Endodermal cell (in vitro differentiated cells): Measurements from ENCODE around the gene FOXQ1. TPM values are rescaled to one million over a fixed set of nuclear protein-coding genes. Genes with fewer than 3 reads are reported as not detected.

ENCODE experiments used
- DNase-seq: peaks from one replicate; pipeline ENCODE4 v3.0.0-alpha.2; 2017
- H3K27ac ChIP-seq: 2 replicates; pipeline ENCODE4 v1.5.1; 2013; ENCODE audit warnings: mild to moderate bottlenecking, low read depth, low read length, moderate library complexity
- H3K27me3 ChIP-seq: 2 replicates; pipeline ENCODE4 v1.6.1; 2013; ENCODE audit warnings: mild to moderate bottlenecking, low read length, moderate library complexity; ENCODE audit not compliant: insufficient read depth, control insufficient read depth, poor library complexity, severe bottlenecking
- H3K36me3 ChIP-seq: 2 replicates; pipeline ENCODE4 v1.7.0; 2013; ENCODE audit warnings: mild to moderate bottlenecking, low read length, moderate library complexity; ENCODE audit not compliant: control insufficient read depth, insufficient read depth
- H3K4me1 ChIP-seq: one replicate; pipeline ENCODE4 v1.7.0; 2013; ENCODE audit warnings: low read length; ENCODE audit not compliant: control insufficient read depth, insufficient read depth
- H3K4me3 ChIP-seq: 2 replicates; pipeline ENCODE4 v1.5.1; 2013; ENCODE audit warnings: mild to moderate bottlenecking, low read length, moderate library complexity
- H3K9ac ChIP-seq: 2 replicates; pipeline ENCODE4 v1.6.1; 2013; ENCODE audit warnings: mild to moderate bottlenecking, low read length, moderate library complexity; ENCODE audit not compliant: poor library complexity, severe bottlenecking; ENCODE audit errors: extremely low read depth
- H3K9me3 ChIP-seq: 2 replicates; pipeline ENCODE4 v1.6.1; 2013; ENCODE audit warnings: mild to moderate bottlenecking, low read length, moderate library complexity; ENCODE audit not compliant: control insufficient read depth
- H3K27ac Mint-ChIP-seq: 2 replicates; pipeline ENCODE4 v1.8.0; 2020; ENCODE audit warnings: mixed read lengths
- H3K27me3 Mint-ChIP-seq: 2 replicates; pipeline ENCODE4 v1.8.0; 2021; ENCODE audit warnings: mild to moderate bottlenecking, mixed read lengths; ENCODE audit not compliant: insufficient read depth
- H3K36me3 Mint-ChIP-seq: 2 replicates; pipeline ENCODE4 v1.8.0; 2020; ENCODE audit warnings: low read depth, mixed read lengths
- H3K4me1 Mint-ChIP-seq: 2 replicates; pipeline ENCODE4 v1.8.0; 2020; ENCODE audit warnings: mixed read lengths
- H3K4me3 Mint-ChIP-seq: 2 replicates; pipeline ENCODE4 v1.8.0; 2020; ENCODE audit warnings: mild to moderate bottlenecking, moderate library complexity, mixed read lengths
- H3K9me3 Mint-ChIP-seq: 2 replicates; pipeline ENCODE4 v1.8.0; 2020; ENCODE audit warnings: mild to moderate bottlenecking, mixed read lengths
- WGBS, 2 experiments: methylation state at CpG; one replicate each; pipeline versions ENCODE4 v1.1.5 to v1.1.7; 2013; ENCODE audit warnings: missing lambda C conversion rate in 2 of 2, mixed read lengths in 1 of 2; ENCODE audit not compliant: insufficient coverage in 1 of 2, insufficient read length in 1 of 2; 5-methylcytosine and 5-hydroxymethylcytosine counted together
- total RNA-seq, 2 donors: library from RNA; stranded (reverse); fragmentation: NEBNext Ultra II Directional in 1 of 2; extraction: Animal tissue kit (Norgen Biotek cat#: 25700) in 1 of 2; gene quantifications; 2 replicates in 1 of 2; 3 replicates in 1 of 2; pipeline ENCODE4 v1.2.1, GENCODE V29; 2021
- TF ChIP-seq, protein P1 (sequence below): fragments of 200-600 bp; sonication (generic); conservative IDR thresholded peaks from 2 replicates; pipeline ENCODE4 v1.5.0; 2021; ENCODE audit warnings: antibody characterized with exemption, mild to moderate bottlenecking

The FOXQ1 gene
- total RNA-seq, 2 donors from 2014 or later = 7.8 to 41.3 TPM

- no peak overlapping the region for H3K27ac Mint-ChIP-seq
Measured at GRCh38 chr6:1295420-1295819, 16.5 kb upstream of the FOXQ1 start.

GRCh38 chr6:1296079-1296478 lies 15.8 kb upstream of the FOXQ1 start:
- no peak for DNase-seq
- no peak overlapping the region for H3K27ac ChIP-seq
- H3K4me3 ChIP-seq = no peak overlapping the region
- no peaks in the 10 kb centered on the region for H3K4me1 ChIP-seq
- H3K9ac ChIP-seq = no peak overlapping the region
- H3K27me3 ChIP-seq = no peaks in the 10 kb centered on the region
- no peaks in the 10 kb centered on the region for H3K9me3 Mint-ChIP-seq
- no peaks in the 10 kb centered on the region for H3K9me3 ChIP-seq
- no peaks in the 10 kb centered on the region for H3K36me3 ChIP-seq
- no peaks in the 10 kb centered on the region for H3K27me3 Mint-ChIP-seq
- H3K36me3 Mint-ChIP-seq = no peaks in the 10 kb centered on the region
- no peaks in the 10 kb centered on the region for H3K4me1 Mint-ChIP-seq
- no peak overlapping the region for H3K27ac Mint-ChIP-seq
- TF ChIP-seq, protein P1, sequence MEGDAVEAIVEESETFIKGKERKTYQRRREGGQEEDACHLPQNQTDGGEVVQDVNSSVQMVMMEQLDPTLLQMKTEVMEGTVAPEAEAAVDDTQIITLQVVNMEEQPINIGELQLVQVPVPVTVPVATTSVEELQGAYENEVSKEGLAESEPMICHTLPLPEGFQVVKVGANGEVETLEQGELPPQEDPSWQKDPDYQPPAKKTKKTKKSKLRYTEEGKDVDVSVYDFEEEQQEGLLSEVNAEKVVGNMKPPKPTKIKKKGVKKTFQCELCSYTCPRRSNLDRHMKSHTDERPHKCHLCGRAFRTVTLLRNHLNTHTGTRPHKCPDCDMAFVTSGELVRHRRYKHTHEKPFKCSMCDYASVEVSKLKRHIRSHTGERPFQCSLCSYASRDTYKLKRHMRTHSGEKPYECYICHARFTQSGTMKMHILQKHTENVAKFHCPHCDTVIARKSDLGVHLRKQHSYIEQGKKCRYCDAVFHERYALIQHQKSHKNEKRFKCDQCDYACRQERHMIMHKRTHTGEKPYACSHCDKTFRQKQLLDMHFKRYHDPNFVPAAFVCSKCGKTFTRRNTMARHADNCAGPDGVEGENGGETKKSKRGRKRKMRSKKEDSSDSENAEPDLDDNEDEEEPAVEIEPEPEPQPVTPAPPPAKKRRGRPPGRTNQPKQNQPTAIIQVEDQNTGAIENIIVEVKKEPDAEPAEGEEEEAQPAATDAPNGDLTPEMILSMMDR = no peak
- 93 to 100% methylated on average over 6 to 7 of the region's 7 CpGs for WGBS, 2 experiments
- H3K4me3 Mint-ChIP-seq = no peak overlapping the region

More at GRCh38 chr6:1295420-1295819, 16.5 kb upstream of the FOXQ1 start:
- Histone ChIP-seq H3K27ac (no peak overlapping the region), H3K9me3 (no peaks in the 10 kb centered on the region), H3K27me3 (no peaks in the 10 kb centered on the region), H3K9ac (no peak overlapping the region), H3K4me3 (no peak overlapping the region), H3K4me1 (no peaks in the 10 kb centered on the region), H3K36me3 (no peaks in the 10 kb centered on the region)
- Mint-ChIP-seq H3K36me3 (no peaks in the 10 kb centered on the region), H3K4me3 (no peak overlapping the region), H3K9me3 (no peaks in the 10 kb centered on the region), H3K27me3 (no peaks in the 10 kb centered on the region), H3K4me1 (no peaks in the 10 kb centered on the region)
- TF ChIP-seq, protein P1 = no peak
- 88 to 100% methylated on average over 1 to 3 of the region's 3 CpGs for WGBS, 2 experiments
- no peak for DNase-seq

DNA sequence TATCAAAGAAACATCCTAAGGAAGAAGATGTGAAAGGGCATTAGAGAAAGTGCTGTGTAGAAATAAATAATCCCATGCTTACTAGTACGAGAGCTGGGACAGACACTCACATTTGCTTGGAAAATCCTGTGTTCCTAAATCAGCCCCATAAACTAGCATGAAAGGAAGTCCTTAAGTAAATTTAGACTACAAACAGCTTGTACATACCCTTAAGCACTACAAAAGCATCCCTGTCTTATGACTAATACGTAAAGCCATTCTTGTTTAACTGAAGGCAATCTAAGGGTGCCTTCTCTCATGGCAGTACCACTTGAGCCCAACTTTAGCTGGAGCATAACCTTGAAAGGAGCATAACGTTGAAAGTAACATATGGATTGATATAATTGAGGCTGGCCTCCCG lies 15.4 kb upstream of the FOXQ1 start:
- WGBS, 2 experiments = 87 to 93% methylated on average over 4 of the region's 4 CpGs
- no peak overlapping the region for H3K9ac ChIP-seq
- no peak overlapping the region for H3K4me3 ChIP-seq
- H3K36me3 ChIP-seq = no peaks in the 10 kb centered on the region
- Mint-ChIP-seq H3K36me3 (no peaks in the 10 kb centered on the region), H3K4me3 (no peak overlapping the region), H3K9me3 (no peaks in the 10 kb centered on the region), H3K27ac (no peak overlapping the region), H3K4me1 (no peaks in the 10 kb centered on the region), H3K27me3 (peaks cover 2% of the 10 kb centered on the region)
- H3K9me3 ChIP-seq = no peaks in the 10 kb centered on the region
- H3K4me1 ChIP-seq = no peaks in the 10 kb centered on the region
- TF ChIP-seq, protein P1 = no peak
- DNase-seq = no peak
- H3K27ac ChIP-seq = no peak overlapping the region
- H3K27me3 ChIP-seq = no peaks in the 10 kb centered on the region
